Measurements from ENCODE around the gene BLVRA. TPM values are rescaled to one million over a fixed set of nuclear protein-coding genes. Genes with fewer than 3 reads are reported as not detected.

Gene BLVRA
- total and polyA plus RNA-seq, 10 of the 15 experiments (the other 5 are each of a cell fraction or from before 2014, with no cell fraction given): 63.3 to 198 (median 102) TPM

GRCh38 chr7:43799605-43800004 is 41.1 kb downstream of the BLVRA start (continued):
- TF ChIP-seq SKIL (IDR thresholded peaks at IDR 0.05; ENCODE audit: low read depth, poor library complexity, severe bottlenecking) (no peak), CBX3 (IDR thresholded peaks at IDR 0.05; ENCODE audit: borderline replicate concordance, low read depth) (no peak), POU2F2 (IDR thresholded peaks at IDR 0.05; ENCODE audit: borderline replicate concordance, low read depth, low read length) (no peak), ZNF687 (IDR thresholded peaks at IDR 0.05) (no peak), ATF3 (IDR thresholded peaks at IDR 0.05; ENCODE audit: borderline replicate concordance, extremely low read depth, low read depth, low read length) (no peak), ZBTB11 (CRISPR knock-in tag; IDR thresholded peaks at IDR 0.05) (no peak), BMI1 (IDR thresholded peaks at IDR 0.05; ENCODE audit: borderline replicate concordance) (no peak), CTCF (IDR thresholded peaks at IDR 0.05 in 2 of 3, conservative IDR thresholded peaks at IDR 0.05 in 1 of 3; ENCODE audit: control insufficient read depth in 2 of 3, extremely low read depth in 1 of 3, insufficient read depth in 1 of 3, low read depth in 3 of 3, low read length in 3 of 3) (peak; percentile 16 to 30 (median 21); a peak in 1 of 6 replicates), ATF7 (IDR thresholded peaks at IDR 0.05; ENCODE audit: low read depth) (no peak)

Measured in GM12878 (cell line).